ENCODE data around the gene CHKA.
"Not testable (repeated sequence)": the region's sequence is repeated elsewhere in the genome, so short reads cannot be mapped to it uniquely, and the experiment has no call there.

The CHKA gene

DNA sequence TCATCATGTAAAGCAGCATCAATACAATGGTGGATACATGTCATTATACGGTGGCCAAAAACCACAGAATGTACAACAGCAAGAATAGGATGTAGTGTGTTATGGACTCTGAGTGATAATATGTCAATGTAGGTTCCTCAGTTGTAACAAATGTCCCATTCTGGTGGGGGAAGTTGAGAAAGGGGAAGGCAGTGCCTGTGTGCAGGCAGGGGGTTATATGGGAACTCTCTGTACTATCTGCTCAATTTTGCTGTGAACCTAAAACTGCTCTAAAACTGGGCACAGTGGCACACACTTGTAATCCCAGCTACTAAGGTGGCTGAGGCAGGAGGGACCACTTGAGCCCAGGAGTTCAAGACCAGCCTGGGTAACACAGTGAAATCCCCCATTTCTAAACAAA lies 5.9 kb downstream of the CHKA start:
- no peak for DNase-seq

DNA sequence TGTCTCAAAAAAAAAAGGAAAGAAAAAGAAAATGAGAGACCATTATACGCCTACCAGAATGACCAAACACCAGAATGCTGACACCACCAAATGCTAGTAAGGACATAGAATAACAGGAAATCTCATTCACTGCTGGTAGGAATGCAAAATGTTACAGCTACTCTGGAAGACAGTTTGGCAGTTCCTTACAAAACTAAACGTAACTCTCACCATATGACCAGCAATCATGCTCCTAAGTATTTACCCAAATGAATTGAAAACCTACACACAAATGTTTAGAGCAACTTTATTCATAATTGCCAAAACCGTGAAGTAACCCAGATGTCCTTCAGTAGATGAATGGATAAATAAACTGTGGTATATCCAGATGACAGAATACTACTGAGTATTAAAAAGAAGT lies 7.2 kb downstream of the CHKA start:
- no peak for DNase-seq

DNA sequence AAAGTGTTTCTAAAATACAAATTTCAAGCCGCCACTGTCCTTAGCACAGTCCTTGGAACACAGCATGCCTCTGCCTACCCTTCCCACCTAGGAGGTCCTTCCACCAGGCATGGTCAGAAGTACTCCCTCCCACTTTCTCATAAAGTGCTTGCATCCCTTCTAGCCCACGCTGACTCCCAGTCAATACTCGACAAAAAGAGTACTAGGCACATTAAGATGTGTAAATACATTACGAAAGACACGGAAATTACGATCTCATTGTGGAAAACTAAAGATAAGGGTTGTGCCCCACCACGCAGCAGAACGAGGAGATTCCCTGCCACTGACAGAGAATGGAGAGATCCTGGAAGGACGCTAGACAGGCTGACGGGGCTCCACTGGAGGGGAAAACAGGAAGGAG lies 13.5 kb downstream of the CHKA start:
- no peak for DNase-seq

DNA sequence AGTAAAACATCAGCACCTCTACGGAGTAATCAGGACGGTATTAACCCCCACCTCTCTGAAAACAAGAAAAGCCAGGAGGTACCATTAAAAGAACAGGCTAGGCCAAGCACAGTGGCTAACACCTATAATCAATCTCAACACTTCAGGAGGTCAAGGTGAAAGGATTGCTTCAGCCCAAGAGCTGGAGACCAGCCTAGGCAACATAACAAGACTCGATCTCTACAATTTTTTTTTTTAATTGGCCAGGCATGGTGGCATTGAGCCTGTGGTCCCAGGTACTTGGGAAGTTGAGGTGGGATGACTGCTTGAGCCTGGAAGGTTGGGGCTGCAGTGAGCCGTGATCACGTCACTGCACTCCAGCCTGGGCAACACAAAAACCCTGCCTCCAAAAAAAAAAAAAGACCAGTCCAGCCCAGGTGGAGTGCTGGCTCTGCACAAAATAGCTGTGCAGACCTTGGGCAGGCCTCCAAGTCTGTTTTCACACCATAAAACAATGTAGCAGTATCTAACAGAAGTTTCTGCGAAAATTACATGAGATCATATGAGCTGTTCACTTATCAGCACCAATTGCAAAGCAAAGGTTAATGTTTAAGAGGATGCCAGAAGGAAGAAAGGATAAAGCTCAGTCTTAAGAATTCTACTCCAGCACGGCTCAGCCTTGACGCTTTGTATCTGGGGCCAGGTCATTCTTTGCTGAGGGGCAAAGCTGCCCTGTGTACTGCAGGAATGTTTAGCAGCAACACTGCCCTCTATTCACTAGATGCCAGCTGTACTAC lies 14.8 kb downstream of the CHKA start:
- DNase-seq: no peak

DNA sequence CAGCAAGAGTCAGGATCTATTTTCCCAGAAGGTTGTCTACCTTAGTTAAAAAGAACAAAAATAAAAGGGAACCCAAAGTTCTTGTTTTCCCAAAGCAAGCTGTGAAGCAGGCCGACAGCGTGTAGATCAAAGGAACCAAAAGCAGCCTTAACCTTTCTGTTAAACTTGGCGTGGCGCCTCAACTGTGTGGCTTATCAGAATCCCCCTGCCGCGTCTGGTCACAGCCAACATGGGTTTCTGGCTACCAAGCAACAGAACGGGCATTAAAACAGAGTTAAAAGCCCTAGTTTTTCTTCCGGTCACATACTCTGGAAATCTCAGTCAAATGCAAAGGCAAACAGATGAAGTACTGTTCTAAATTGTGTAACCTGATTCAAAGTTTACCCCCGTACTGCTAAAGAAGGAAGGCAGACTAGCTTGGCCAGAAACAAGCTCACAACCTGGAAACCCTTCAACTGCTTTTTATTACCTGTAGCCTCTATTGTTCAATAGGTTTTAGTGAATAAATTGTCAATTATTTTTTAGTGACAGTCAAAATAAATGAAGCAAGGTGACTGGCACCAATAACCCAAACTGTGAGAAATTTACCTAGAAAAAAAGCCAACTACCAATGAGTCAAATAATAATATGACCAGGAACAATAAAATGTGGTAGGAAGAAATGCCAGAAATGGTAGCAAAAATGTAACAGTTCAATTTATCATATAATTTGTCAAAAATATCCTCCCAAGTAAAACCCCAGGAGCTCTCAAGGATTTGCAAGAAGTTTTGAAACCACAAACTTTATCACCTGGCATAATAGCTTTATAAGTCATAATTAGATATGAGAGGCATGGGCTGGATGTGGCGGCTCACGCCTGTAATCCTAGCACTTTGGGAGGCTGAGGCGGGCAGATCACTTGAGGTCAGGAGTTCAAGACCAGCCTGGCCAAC lies 21.4 kb downstream of the CHKA start:
- no peak for DNase-seq

DNA sequence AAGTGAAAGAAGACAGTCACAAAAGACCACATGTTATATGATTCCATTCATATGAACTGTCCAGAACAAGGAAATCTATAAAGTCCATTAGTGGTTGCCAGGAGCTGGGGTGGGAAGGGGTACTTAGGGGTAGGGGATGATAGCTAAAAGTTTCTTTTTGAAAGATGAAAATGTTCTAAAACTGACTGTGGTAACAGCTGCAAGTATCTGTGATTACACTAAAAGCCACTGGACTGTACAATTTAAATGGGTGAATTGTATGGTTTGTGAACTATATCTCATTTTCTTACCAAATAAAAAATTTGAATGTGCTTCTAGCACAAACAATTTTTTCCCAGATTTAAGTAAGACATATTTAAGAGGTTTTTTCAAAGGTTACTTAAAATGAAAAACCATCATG lies 22.1 kb downstream of the CHKA start:
- DNase-seq: no peak

DNA sequence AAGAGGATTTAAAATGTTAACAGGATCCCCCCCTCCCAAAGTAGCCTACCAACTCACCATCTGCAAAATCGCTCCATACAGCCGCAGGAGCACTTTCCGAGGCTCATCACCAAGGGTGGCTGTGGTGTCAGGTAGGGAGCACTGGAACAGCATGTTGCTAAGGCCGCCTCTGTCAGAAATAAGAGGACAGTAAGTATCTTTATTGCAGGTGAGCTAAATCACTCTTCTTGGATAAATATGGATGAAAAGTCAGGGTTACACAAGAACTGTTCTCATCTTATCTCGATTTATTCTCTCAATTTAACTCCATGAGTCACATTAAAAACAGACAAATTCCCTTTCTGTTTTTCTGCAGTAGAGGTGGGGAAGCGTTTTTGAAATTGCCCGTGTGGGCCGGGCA lies 24.2 kb downstream of the CHKA start:
- DNase-seq: no peak

DNA sequence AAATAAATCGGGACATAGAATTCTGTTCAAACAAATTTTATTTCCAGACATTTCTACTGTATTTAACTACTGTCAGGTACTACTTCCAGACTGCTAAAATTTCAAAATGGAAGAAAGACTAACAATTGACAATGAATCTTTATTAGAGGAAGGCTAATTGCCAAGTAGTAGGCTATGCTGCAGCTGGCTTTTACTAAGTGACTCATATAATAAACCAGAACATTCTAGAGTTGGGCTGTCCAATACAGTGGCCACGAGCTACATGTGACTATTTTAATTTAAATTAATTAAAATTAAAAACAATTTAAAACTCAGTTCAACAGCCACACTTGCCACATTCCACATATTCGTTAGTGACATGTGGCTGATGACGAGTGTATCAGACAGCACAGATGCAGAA lies 27.6 kb downstream of the CHKA start:
- DNase-seq: no peak

DNA sequence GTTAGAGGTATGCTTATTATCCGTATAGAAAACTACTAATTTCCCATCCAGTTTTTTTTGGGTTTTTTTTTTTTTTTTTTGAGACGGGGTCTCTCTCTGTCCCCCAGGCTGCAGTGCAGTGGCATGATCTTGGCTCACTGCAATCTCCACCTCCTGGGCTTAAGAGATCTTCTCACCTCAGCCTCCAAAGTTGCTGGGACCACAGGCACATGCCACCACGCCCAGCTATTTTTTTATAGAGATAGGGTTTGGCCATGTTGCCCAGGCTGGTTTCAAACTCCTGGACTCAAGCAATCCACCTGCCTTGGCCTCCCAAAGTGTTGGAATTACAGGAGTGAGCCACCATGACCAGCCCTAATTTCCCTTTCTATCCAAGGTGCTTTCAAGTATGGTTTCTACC lies 28.2 kb downstream of the CHKA start:
- DNase-seq: not testable (repeated sequence)

DNA sequence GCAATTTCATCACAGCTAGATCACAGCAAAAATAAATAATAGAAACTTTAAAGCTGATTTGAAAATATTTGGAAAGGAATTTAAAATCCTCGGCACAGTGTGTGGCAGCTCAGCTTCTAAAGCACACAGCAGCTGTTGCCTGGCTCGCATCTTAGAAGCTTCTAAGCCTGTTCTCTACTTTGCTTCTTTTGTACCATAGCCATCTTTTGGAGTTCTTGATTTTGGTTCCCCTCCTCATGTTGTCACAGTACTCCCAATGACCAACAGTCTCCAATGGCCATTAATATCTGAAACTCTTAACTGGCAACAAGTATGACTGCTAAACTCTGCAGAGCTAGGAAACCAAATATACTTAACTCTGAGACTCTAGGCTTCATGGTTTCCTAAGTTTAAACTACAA lies 28.8 kb downstream of the CHKA start:
- DNase-seq: no peak

DNA sequence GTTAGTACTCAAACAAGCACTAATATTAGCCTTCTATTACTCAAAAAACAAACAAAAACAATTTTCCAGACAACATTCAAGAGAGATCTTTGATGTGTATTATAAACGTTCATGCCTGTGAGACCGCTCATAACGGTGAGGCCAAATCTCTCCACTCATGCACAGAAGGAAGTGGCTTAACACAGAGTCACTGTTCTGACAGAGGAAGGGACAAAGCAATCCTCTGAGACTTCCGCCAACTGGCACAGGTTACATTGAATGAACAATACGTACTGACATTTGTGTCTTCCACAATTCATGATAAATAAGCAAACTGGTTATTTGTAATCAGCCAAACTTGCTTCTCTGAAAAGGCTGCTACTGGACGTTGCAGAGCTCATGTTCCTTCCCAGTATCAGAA lies 30.5 kb downstream of the CHKA start:
- no peak for DNase-seq

DNA sequence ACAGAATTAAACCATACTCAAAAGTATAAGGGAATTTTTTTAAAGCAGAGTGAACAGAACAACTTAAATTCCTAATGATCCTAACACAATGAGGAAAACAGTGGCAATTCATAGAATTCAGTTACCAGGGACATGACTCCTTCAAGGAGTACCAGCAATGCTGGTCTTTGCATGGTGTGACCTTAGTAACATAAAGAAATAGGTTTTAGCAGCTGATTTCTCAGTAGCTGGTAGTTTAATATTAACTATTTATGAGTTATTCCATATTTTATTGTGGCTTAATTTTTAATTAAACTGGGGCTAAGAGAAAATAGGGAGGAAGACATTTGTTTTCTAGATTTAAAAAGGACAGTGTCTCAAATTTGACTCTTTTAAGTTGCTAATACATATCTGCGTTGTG lies 30.9 kb downstream of the CHKA start:
- DNase-seq: no peak

DNA sequence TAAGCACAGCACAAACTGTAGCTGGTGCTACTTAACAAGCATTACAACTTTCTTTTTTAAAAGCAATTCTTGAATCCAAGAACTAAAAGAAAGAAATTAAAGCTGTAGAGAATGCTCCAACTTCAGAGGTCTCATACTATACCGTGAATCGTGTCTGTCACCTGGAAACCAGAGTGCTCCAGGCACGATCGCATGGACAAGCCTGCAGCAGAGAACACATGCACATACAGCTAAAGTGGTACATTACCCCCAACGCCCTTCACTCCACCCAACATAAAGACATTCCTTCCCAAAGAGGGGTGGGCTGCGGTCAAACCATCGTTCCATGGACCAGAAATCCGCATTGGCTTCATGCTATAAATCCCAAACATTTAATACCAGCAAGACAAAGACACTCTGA lies 31.5 kb downstream of the CHKA start:
- DNase-seq: no peak

DNA sequence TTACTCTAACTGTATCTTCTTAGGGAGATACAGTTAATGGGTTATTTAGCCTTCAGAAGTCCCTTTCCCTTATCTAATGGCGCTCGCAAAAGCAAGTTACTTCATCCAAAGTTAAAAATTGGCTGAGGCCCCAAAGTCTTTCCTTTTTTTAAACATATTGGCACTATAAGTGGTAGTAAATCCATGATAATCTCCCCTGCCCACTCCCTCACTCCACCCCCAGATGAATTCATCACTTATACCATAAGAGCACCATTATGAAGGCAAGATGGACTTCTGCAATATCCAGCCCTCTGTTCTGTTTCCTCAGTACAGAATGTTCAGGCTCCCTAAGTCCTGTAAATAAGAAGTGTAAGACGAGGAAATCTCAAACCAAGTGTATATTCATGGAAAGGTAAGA lies 37.7 kb downstream of the CHKA start:
- DNase-seq: no peak

DNA sequence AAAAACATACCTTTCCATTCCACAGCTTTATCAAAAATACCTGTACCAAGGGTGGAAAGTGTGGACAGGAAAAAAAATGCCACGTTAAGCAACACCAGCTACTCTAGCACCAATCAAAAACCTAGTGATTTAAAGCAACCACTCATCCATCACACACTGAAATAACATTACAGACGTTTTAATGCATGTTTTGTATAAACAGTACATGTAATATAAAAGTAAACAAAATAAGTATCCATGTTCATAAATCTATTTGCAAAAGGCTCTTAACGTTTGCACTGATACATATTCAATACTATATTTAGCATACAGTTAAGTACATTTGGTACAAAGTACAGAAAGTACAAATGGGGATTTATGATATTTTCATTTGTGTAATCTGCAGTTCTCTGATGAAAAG lies 38.7 kb downstream of the CHKA start:
- DNase-seq: no peak

DNA sequence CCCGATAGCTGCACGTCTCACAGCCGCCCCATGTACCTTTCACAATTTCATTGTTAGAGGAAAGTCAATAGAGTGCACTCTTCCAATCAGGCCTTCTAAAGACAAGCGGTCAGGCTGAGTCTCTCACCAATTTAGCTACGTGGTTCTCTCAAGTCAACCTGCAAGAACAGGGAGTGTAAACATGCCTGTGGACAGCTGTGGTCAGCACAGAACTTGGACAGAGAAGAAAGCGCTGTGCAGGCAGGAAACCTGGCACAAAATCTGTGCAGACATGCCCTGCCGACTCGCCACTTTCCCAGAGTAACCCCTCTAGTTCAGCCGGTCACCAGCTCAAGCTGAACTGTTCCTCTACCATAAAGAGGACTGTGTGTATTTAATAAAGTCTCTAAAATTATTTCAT lies 39.5 kb downstream of the CHKA start:
- DNase-seq: no peak

DNA sequence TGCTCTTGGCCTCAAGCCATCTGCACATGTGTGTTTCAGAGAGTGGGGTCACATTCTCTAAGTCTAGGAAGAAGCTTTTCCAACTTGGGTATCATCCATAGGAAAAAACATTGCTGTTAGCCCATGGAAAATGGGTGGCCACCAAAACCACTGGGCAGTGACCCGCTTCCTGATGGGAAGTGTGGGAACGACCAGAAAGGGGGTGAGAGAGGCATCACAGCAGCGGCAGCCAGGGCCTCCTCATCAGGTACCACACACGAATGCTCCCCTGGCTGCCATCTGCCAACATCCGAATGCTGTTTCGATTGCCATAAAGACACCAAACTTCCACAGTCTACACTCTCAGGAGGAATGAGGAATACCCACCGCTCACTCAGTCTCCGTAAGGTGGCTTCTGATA lies 40.3 kb downstream of the CHKA start:
- DNase-seq: no peak

DNA sequence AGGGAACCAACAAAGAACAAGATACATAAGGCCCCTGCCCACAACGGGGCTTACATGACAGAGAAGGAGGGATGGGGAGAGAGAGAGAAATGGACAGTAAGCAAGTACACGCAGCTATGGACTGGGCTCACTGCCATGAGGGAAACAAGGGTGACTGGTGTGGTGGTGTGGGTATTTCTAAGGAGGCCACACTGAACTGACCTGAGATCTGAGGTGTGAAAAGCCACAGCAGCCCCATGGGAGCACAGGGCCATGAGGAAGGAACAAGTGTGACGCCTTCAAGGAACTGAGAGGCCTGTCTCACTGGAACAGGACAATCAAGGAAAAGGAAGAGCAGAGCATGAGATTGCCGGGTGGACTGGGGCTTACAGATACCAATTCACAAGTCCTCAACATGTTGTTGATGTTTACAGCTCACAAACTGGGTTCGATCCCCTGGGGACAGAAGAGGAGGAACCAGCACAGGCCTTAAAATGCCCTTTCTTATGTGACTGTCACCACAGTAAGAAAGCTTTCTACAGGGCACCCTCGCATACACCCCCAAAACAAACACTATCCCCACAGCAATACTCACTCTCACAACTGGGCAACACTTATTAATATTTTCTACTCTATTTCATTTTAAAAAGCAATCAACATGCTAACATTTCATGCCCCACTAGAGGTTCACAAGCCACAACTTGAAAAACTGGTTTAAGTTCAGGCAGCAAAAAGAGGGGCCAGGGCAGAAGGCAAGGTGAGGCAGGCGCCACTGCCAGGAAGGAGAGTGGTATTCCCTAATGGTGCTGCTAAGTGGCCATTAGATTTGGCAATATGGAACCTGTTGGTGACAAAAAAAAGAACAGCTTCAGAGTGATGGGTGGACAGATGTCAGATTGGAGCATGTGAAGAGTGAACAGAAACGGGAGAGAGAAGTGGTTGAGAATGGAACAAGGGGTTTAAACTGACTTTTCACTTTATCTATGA lies 43.3 kb downstream of the CHKA start:
- no peak for DNase-seq

DNA sequence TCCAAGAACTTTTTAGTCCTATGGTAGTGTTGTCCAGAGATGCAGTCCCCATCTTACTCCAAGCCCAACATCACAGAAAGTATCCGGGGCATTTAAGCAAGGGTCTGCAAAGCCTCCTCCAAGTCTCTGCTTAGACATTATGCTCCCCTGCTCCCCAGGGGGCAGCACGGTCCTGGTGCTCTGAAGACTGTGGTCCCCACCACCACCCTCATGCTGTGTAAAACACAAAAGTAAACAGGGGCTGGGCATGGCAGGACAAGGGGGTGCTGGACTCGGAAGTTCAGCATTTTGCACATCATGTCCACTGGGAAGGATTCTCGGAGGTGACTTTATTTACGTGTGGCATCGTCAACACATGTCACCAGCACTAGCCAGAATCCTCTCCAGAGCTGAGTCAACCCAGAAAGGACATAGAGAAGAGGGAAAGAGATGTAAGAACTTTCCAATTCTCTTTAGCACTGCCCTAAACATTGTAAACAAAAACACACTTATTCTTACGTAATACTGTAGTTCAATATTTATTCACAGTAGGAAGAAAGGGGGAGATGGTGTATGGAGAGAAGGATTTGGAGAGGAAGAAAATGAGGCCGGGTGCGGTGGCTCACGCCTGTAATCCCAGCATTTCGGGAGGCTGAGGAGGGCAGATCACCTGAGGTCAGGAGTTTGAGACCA lies 44.7 kb downstream of the CHKA start:
- DNase-seq: no peak

DNA sequence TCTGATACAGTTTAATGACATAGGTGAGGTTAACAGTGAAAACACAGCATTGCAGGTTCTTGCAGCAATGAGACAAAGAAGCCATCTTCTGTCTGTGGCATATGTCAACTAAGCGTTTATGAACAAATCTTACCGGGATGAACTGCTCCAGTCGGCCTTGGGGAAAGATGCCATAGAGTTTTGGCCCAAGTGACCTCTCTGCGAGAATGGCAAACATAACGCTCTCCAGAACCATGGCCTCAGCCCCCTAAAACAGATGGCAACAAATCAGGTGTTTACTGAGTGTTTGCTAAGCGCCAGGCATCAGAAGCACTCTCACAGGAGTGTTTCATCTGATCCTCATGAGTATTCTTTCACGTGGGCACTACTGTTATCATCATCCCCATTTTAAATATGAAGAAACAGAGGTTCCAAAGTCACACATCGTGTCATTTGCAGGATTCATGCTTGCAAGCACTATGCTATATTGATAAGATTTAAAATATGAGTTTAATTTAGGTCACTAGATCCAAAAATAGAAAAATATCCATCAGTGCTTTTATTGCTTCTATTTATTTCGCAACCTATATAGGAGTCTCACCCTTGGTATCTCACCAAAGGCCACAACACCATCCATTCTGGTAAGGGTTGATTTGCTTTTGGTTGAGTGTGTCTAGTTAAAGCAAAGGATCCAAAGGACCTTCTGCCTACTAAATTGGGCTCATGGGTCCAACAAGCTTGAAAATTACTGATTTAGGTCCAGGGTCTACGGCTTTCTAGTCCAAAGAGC lies 46.4 kb downstream of the CHKA start:
- no peak for DNase-seq

DNA sequence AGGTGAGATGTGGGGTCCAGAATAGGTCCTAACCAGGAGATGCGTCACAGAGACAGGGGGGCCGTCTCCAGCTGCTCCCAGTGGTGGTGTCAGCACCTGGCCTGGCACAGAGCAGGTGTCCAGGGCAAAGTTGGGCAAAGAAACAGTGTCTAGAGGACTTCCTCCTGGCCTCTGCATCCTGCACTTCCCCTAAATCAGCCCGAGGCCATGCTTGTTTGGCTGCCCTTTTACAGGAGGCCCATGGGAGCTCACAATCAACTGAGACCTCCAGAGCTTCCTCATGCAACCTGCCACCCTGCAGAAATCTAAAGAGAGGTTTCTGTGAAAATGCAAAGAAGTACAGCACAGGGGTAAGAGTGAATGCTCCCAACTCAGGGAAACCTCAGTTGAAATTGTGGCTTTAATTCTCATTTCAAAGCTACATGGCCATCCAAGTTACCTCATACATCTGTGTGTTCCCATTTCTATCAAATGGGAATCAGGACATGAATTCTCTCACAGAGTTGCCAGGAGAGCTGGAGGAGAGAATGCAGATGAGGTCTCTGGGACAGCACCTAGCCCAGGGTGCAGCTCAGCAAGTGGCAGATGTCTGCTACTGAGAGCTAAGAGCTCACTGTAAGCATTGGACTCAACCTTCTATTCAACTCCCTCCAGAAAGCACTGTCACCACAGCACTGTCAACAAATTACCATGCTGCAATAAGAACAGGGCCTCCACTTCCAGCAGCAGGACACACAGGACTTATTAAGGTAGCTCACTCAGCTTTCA lies 49.7 kb downstream of the CHKA start:
- no peak for DNase-seq
